ENCODE measurements around the gene SOAT2. TPM values are rescaled to one million over a fixed set of nuclear protein-coding genes. Genes with fewer than 3 reads are reported as not detected.

SOAT2 gene
- total and polyA plus RNA-seq, 2 of the 4 experiments (the other 2 are of a cell fraction): 0.18 to 0.39 TPM

- ATAC-seq (ENCODE audit: low read depth) (no peak), DNase-seq (no peak)
- no CpG with 5 or more reads among the region's 8 CpGs for WGBS, 2 experiments (ENCODE audit: extremely low coverage in 2 of 2, insufficient read length in 1 of 2)
- H2BK20ac ChIP-seq (ENCODE audit: low read depth, low read length): no peak overlapping the region
- dilution Hi-C loops (cut with HindIII; ENCODE audit: low sequenced_read_pairs, unreplicated experiment) (no loop called here), in situ Hi-C loops (cut with MboI; ENCODE audit: low sequenced_read_pairs) (no loop called here), intact Hi-C loops (cut with micrococcal nuclease) (no loop called here)
- H4K91ac ChIP-seq (ENCODE audit: insufficient read depth, low read depth, low read length): no peak overlapping the region
- H2AK5ac ChIP-seq (ENCODE audit: low read depth, low read length): 0 out of 2 replicates have a peak overlapping the region, but pooled peaks have one; percentile 40
- H3K27me3 ChIP-seq (ENCODE audit: control insufficient read depth, insufficient read depth, low read length): no peaks in the 10 kb centered on the region
- H3K18ac ChIP-seq (ENCODE audit: low read depth, low read length): no peak overlapping the region
- 0 out of 2 replicates have a peak overlapping the region, but pooled peaks have one; percentile 4 for H3K4ac ChIP-seq (ENCODE audit: low read depth, low read length)
- H3K79me1 ChIP-seq (ENCODE audit: low read depth in 1 of 2, low read length in 2 of 2): peaks cover 22 to 52% of the 10 kb centered on the region in 2 experiments
- peaks cover 29% of the 10 kb centered on the region for H3K36me3 ChIP-seq (ENCODE audit: control insufficient read depth, insufficient read depth, low read length)
- no peak overlapping the region for H2BK120ac ChIP-seq (ENCODE audit: low read depth, low read length)
- ChIA-PET CTCF (interaction anchor here (0.6 to 1.1 kb wide), 2 partner anchors 11 to 79 kb away, joined by 4 read pairs; no protein-coding TSS in a partner anchor), POLR2A (ENCODE audit: unreplicated experiment) (no interaction called here)
- no peak overlapping the region for H3K4me2 ChIP-seq (ENCODE audit: low read depth, low read length)
- no peak overlapping the region for H3K14ac ChIP-seq (replicated peaks; ENCODE audit: low read depth, low read length)
- no peaks in the 10 kb centered on the region for H4K20me1 ChIP-seq (ENCODE audit: insufficient read depth, low read length)
- H3K23ac ChIP-seq (ENCODE audit: low read depth, low read length): 0 out of 2 replicates have a peak overlapping the region, but pooled peaks have one; percentile 10
- H2AFZ ChIP-seq (replicated peaks; ENCODE audit: low read length, poor library complexity): no peak overlapping the region
- 0 out of 2 replicates have a peak overlapping the region, but pooled peaks have one; percentile 4 for H3K9ac ChIP-seq (ENCODE audit: low read depth, low read length)
- H3K56ac ChIP-seq (ENCODE audit: extremely low read depth, insufficient read depth, low read length): no peak overlapping the region
- H4K8ac ChIP-seq (ENCODE audit: low read depth in 2 of 2, low read length in 2 of 2): no peak overlapping the region
- TF ChIP-seq NFE2L2 (IDR thresholded peaks at IDR 0.05; ENCODE audit: low read depth, low read length) (no peak), RCOR1 (IDR thresholded peaks at IDR 0.05; ENCODE audit: insufficient replicate concordance, low read length) (no peak), MXI1 (IDR thresholded peaks at IDR 0.05; ENCODE audit: borderline replicate concordance, low read depth, low read length) (no peak), CHD1 (IDR thresholded peaks at IDR 0.05; ENCODE audit: low read depth, low read length) (no peak), RAD21 (IDR thresholded peaks at IDR 0.05; ENCODE audit: low read length) (no peak), CEBPB (IDR thresholded peaks at IDR 0.05; ENCODE audit: low read depth, low read length) (no peak), ELK1 (IDR thresholded peaks at IDR 0.05; ENCODE audit: borderline replicate concordance, low read depth, low read length) (no peak), MAFK (IDR thresholded peaks at IDR 0.05; ENCODE audit: low read depth, low read length) (no peak), RFX5 (IDR thresholded peaks at IDR 0.05; ENCODE audit: low read depth, low read length) (no peak), USF2 (IDR thresholded peaks at IDR 0.05; ENCODE audit: low read depth, low read length) (no peak), SMC3 (IDR thresholded peaks at IDR 0.05; ENCODE audit: low read depth, low read length) (no peak), FOS (IDR thresholded peaks at IDR 0.05; ENCODE audit: low read depth, low read length) (no peak), MAZ (IDR thresholded peaks at IDR 0.05; ENCODE audit: borderline replicate concordance, low read depth, low read length) (no peak), POLR2A (IDR thresholded peaks at IDR 0.05; ENCODE audit: low read depth, low read length) (no peak), BHLHE40 (IDR thresholded peaks at IDR 0.05; ENCODE audit: low read depth, low read length) (no peak), CTCF (conservative IDR thresholded peaks at IDR 0.05; ENCODE audit: low read depth, low read length) (no peak)
- BruUV-seq (replicated peaks): no TSS peak
- no peak overlapping the region for H3K4me3 ChIP-seq (ENCODE audit: insufficient read depth, low read depth, low read length)
- no peak overlapping the region for H3K27ac ChIP-seq (ENCODE audit: insufficient read depth, low read length)
- H4K5ac ChIP-seq (ENCODE audit: low read depth, low read length): no peak overlapping the region
- H3K9me3 ChIP-seq (ENCODE audit: control insufficient read depth, insufficient read depth, low read length): no peaks in the 10 kb centered on the region
- H2AK9ac ChIP-seq (replicated peaks; ENCODE audit: low read depth, low read length, poor library complexity): peak overlapping the region; percentile 55
- H3K9me1 ChIP-seq (ENCODE audit: insufficient read depth, low read length): peaks cover 14% of the 10 kb centered on the region
- no peak overlapping the region for H2BK15ac ChIP-seq (ENCODE audit: low read depth, low read length)
- peaks cover 15% of the 10 kb centered on the region for H3K4me1 ChIP-seq (ENCODE audit: control insufficient read depth, insufficient read depth, low read length)
- H2BK5ac ChIP-seq (ENCODE audit: low read depth, low read length, poor library complexity, severe bottlenecking): no peak overlapping the region
Observed at GRCh38 chr12:53077030-53077429, 26.3 kb upstream of the SOAT2 start.
